HG03457 (cell line): Measurements from ENCODE around the gene FAM168A.

Source experiments
- ATAC-seq: cut with Tn5 transposase; IDR thresholded peaks from one replicate; pipeline ENCODE4 v1.9.1; 2021; ENCODE audit warnings: moderate number of reproducible peaks; ENCODE audit not compliant: unreplicated experiment

Gene FAM168A

GRCh38 chr11:73393011-73393380, 204.9 kb downstream of the FAM168A start:
- no peak for ATAC-seq

GRCh38 chr11:73392108-73393010, 205.6 kb downstream of the FAM168A start:
- no peak for ATAC-seq

GRCh38 chr11:73391665-73392064, 206.2 kb downstream of the FAM168A start:
- no peak for ATAC-seq

- ATAC-seq: no peak
These were observed 207.0 kb downstream of the FAM168A start for GRCh38 chr11:73390601-73391565.

- ATAC-seq: no peak
These were observed 208.0 kb downstream of the FAM168A start for GRCh38 chr11:73389916-73390315.

- ATAC-seq: no peak
These were observed 208.8 kb downstream of the FAM168A start for GRCh38 chr11:73389134-73389525.

GRCh38 chr11:73388265-73389133, 209.4 kb downstream of the FAM168A start:
- no peak for ATAC-seq

GRCh38 chr11:73387594-73388264, 210.2 kb downstream of the FAM168A start:
- ATAC-seq: no peak

GRCh38 chr11:73386546-73386945, 211.4 kb downstream of the FAM168A start:
- ATAC-seq: no peak

GRCh38 chr11:73386016-73386415, 211.9 kb downstream of the FAM168A start:
- ATAC-seq: no peak

- no peak for ATAC-seq
These were observed 212.8 kb downstream of the FAM168A start for GRCh38 chr11:73384872-73385689.

GRCh38 chr11:73384531-73384871, 213.4 kb downstream of the FAM168A start:
- no peak for ATAC-seq

- no peak for ATAC-seq
These were observed 213.8 kb downstream of the FAM168A start for GRCh38 chr11:73384125-73384441.

GRCh38 chr11:73383249-73384124, 214.4 kb downstream of the FAM168A start:
- no peak for ATAC-seq

GRCh38 chr11:73382747-73383146, 215.2 kb downstream of the FAM168A start:
- no peak for ATAC-seq

- no peak for ATAC-seq
These were observed 215.7 kb downstream of the FAM168A start for GRCh38 chr11:73382183-73382582.

- ATAC-seq: no peak
These were observed 216.3 kb downstream of the FAM168A start for GRCh38 chr11:73381589-73381988.

- no peak for ATAC-seq
These were observed 217.0 kb downstream of the FAM168A start for GRCh38 chr11:73380897-73381410.
